Measurements from ENCODE around the gene SYMPK.
A peak's percentile ranks its signal among the peaks of the same experiment; 100 is the strongest.
"Not testable (repeated sequence)": the region's sequence is repeated elsewhere in the genome, so short reads cannot be mapped to it uniquely, and the experiment has no call there.

Gene SYMPK

GRCh38 chr19:45804140-45804958 lies 58.6 kb downstream of the SYMPK start:
- no peak for DNase-seq (ENCODE audit: low read depth in 2 of 2)

DNA sequence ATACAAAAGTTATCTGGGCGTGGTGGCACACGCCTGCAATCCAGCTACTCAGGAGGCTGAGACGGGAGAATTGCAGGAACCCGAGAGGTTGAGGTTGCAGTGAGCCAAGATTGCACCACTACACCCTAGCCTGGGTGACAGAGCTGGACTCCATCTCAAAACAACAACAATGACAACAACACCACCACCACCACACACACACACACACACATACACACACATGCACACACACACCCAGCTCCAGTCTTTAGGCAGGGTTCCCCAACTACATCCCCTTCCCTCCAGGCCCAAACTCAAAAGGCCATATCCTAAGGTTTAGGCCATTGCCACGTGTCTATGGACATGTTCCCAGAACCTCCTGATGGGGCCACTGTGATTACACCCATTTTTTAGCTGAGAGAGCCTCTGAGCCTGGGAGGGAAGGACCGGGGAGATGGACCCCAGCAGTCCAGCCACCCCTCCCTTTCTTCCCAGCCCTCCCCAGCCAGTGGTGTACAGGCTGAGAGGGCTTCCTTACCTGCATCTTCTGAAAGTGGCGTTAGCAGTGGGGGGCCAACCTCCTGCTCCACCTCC lies 61.3 kb downstream of the SYMPK start:
- DNase-seq (ENCODE audit: low read depth in 2 of 2): no peak

DNA sequence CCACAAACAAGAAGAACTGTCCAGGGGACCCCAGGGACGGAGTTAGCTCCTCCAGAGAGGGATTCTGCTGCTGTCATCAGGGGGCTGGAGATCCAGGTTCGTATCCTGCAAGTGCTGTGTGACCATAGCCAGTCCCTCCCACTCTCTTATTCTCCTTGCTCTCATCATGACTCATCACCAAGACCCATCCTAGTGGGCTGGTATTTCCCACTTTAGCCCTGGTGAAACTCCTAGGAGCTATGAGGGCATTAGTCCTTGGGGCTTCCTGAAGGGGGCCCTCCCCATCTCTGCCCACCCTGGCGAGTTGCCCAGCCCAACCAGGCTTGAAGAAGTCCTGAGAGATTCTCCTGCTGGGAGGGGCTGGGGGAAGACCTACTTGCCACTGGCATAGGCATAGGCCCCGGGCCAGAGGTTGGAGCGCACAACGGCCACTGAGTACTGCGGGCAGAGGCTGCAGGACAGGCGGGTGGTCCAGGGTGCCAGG lies 62.8 kb downstream of the SYMPK start:
- DNase-seq (ENCODE audit: low read depth in 2 of 2): no peak

DNA sequence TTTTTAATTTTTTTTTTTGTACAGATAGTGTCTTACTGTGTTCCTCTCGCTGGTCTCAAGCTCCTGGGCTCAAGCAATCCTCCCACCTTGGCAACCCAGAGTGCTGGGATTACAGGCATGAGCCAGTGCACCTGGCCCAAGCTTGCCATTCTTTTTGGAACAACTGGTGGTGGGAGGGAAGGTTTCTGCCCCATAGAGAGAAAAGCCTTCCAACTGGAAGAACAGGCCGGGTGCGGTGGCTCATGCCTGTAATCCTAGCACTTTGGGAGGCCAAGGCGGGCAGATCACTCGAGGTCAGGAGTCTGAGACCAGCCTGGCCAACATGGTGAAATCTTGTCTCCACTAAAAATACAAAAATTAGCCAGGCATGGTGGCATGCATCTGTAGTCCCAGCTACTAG lies 63.4 kb downstream of the SYMPK start:
- DNase-seq (ENCODE audit: low read depth in 2 of 2): not testable (repeated sequence)

GRCh38 chr19:45798995-45799517 lies 63.9 kb downstream of the SYMPK start:
- peak in 1 of 2 donors; percentile 12 for DNase-seq (ENCODE audit: low read depth in 2 of 2)

GRCh38 chr19:45794627-45795026 lies 68.3 kb downstream of the SYMPK start:
- DNase-seq (ENCODE audit: low read depth in 2 of 2): no peak

DNA sequence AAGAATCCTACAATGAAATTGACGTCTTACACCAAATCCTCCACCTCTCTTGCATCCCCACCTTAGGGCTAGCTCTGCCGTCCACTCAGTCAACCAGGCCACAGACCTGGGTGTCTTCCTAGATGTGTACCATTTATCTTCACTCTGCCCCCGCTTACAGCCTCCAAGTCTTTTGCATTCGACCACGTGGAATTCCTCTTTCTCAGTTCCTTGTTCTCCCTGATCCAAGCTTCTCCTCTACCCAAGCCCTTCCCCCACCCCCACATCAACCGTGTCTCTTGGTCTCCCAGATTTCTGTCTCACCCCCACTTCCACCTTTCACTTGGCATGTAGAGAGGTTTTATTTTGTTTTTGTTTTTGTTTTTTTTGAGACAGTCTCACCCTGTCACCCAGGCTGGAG lies 69.1 kb downstream of the SYMPK start:
- DNase-seq (ENCODE audit: low read depth in 2 of 2): no peak

- DNase-seq (ENCODE audit: low read depth in 2 of 2): no peak
These were observed 69.8 kb downstream of the SYMPK start for GRCh38 chr19:45793178-45793564.

DNA sequence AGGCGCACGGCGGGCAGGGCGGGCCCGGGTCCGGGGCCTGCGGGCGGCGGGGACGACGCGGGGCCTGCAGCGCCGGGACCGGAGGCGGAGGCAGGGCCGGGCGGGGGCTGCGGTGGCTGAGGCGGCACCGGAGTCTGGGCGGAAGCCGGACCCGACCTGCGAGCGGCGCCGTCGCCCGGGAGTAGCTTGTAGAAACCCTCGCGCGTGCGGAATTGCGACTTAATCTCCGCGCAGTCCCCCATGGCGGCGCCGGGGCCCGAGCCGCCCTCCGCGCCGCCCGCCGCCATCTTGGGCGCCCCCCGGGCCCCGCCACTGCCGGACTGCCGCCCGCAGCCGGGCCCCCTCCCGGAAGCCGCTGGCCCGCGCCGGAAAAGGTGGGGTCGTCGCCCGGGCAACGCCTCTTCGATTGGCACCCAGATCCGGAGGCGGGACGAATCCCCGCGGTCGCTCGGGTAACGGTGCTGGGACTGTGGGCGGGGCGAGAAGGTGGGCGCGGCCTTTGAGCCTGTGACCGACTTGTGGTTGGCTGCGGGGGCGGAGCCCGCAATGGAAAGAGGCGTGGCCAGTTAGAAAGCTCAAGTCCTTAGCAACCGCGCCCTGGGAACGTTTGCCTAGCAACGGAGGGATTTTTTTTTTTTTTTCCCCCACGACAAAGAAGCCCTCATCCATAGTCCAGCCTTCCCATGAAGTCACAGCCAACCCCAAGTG lies 70.3 kb downstream of the SYMPK start, which contains the start of gene DMWD:
TSS of gene DMWD (minus strand) at position 376 of the 708 bp plus-strand sequence. CDS start at position 287, 89 bp downstream.
- DNase-seq (ENCODE audit: low read depth in 2 of 2): peak; percentile 99

GRCh38 chr19:45791744-45792469 lies 71.0 kb downstream of the SYMPK start:
- DNase-seq (ENCODE audit: low read depth in 2 of 2): no peak

DNA sequence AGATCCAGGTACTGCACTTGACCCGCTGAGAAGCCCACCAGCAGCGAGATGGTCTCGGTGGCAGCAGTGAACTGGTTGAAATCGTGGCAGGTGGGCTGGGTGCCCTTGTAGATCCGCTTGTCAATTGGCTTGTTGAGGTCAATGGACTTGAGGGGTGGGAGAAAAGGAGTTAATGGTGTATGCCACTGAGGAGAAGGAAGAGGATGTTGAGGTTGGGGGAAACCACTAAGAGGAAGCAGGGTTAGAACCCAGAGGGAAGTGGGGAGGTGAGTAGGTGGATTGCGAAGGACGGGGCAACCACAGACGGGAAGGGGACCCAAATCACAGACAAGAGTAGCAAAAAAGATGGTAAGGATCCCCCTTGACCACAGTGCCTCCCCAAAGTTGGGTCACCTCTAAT lies 72.0 kb downstream of the SYMPK start:
- no peak for DNase-seq (ENCODE audit: low read depth in 2 of 2)

DNA sequence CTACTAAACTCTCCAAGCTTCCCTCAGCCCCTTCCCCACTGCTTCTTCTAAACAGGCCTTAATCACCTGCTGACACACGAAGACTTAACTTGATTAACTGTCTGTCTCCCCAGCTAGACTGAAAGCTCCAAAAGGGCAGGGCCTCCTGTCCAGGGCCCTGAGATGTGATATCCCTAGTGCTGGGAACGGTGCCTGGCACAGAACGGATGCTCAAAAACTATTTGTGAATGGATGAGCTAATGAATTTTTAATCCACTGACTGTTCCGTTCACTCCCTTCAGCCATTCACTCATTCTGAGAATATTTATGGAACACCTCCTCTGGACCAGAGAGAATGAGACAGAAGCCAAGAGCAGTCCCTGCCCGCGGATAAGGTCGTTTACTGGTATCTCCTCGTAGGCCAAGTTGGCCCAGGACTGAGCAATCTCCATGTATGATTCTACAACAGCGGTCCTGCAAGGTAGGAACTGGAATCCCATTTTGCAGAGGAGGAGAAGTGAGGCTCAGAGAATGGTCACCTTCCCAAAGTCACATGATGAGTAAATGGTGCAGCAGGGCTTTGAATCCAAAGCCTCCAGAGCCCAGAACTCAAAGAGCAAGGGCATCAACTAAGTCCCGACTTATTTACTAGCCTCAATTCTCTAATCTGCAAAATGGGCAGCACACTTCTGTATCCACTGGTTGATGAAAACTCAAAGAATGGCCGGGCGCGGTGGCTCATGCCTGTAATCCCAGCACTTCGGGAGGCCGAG lies 73.7 kb downstream of the SYMPK start:
- DNase-seq (ENCODE audit: low read depth in 2 of 2): no peak

DNA sequence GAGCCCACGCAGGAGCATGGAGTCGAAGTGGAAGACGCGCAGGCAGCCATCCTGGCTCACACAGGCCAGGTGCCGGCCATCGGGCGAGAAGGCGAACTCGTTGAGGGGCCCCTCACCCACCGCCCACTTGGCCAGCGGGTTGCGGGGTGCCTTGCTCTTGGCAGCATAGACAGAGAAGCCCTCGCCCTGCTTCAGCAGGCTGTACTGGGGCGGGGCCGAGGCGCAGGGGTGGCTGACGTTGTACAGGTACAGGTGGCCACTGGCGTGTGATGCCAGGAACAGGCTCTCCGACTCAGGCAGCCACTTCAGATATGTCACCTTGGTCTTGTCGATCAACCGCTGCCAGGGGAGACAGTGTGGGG lies 76.4 kb downstream of the SYMPK start:
- DNase-seq (ENCODE audit: low read depth in 2 of 2): no peak

DNA sequence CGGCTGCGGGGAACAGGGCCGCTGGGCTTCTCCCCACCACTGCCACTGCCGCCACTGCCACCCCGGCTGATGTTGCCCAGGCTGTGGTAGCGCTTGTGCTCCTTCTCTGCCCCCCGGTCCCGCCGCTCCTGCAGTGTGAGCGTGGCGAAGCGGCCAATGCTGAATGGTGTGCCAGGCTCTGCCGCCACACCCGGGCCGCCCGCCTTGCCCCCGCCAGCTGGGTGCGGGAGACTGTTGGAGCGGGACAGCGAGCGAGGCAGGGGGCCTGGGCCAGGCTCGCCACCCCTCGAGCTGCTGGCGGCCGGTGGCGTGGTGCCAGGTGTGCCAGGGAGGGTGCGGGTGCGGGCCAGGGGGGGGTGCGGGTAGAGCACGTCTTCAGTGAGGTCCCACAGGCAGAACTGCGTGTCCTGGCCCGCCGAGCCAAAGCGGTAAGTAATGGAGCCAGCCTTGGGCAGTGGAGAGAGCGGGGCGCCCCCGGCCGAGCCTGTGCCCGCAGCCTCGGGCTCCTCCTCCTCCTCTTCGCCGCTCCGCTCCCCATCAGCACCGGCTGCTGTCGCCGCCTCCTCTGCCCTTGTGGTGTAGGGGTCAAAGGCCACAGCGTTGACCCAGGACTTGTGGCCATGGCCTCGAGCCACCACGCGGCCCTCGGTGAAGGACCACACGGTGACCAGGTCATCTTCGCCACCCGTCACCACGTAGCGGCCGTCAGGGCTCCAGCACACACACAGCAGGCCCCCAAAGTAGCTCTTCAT lies 77.0 kb downstream of the SYMPK start:
- DNase-seq (ENCODE audit: low read depth in 2 of 2): no peak

- no peak for DNase-seq (ENCODE audit: low read depth in 2 of 2)
These were observed 77.8 kb downstream of the SYMPK start for GRCh38 chr19:45785097-45785496.

DNA sequence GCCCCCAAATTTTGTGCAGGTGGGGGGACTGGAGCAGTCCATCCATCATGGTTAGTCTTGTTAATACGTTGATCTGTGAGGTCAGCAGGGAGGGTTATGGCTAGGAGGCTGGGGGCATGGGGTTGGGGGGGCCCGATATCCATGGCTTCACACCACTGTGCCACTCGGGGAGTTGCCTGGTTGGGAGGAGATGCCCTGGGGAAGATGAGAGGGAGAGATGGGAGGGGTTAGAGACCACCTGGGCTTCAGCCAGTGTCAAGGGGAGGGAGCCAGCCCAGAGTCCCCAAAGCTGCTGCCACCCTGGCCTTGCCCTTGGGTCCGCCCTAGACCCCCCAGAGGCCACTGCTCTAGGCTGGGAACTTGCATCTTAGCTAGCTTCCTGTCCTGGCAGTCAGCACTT lies 78.9 kb downstream of the SYMPK start:
- DNase-seq (ENCODE audit: low read depth in 2 of 2): no peak

DNA sequence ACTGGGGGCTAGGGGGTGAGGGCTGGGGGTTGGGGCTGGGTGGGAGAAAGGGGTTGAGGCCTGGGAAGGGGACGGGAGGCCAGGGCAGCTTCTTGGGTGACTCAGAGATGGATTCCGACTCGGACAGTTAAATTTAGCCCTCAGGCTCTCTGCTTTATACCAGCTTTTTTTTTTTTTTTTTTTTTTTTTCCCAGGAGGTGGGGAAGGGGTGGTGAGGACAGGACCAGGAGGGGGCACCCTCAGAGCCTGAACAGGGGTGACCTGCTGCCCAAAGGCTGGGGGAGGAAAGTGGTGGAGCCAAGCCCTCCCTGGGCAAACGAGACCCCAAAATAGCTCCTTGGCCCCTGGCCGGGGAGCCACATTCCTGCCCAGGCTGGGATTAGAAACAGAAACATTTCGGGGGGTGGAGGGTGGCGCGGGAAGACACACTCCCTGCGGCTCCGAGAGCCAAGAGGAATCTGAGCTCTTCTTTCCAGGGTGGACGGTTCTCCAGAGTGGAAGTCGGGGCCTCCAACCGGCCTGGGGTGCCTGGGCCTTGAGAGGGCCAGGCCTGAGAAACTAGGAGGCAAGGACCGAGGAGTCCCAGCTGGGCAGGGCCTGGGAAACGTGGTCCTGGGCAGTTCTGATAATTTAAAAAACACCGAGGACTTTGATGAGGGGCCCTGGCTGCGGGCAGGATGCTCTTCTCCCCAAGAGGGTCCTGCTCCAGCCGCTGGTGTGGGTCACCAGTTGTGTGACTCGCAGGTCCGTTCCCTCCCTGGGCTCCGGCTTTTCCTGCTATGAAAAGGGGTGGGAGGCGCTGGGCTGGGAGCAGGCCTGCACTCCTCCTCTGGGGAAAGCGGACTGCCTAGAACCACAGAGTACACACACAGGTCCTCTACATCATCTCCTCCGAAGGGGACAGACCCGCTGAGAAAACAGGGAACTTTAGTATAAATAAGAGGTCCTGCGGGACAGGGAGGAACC lies 79.8 kb downstream of the SYMPK start:
- no peak for DNase-seq (ENCODE audit: low read depth in 2 of 2)

GRCh38 chr19:45782162-45782691 lies 80.7 kb downstream of the SYMPK start, which contains the start of gene DMPK:
Gene DMPK, minus strand, starts transcription at chr19:45782490. Its CDS starts 138 bp downstream, at chr19:45782352.
- DNase-seq (ENCODE audit: low read depth in 2 of 2): no peak

All from stimulated activated CD8-positive, alpha-beta memory T cell treated with anti-CD3 and anti-CD28 coated beads, Interleukin-15, amount 100 ng/mL, for 48 hours (primary cell).